Karpas-422 (cell line): ENCODE measurements around the gene MBP. TPM values are rescaled to one million over a fixed set of nuclear protein-coding genes. Genes with fewer than 3 reads are reported as not detected.

Experiments used
- DNase-seq: peaks from one replicate; pipeline ENCODE4 v3.0.0-alpha.2; 2015
- H2AFZ ChIP-seq: fragments of 200-600 bp; sonication (generic); 2 replicates; pipeline ENCODE4 v1.6.1; 2014; ENCODE audit warnings: antibody characterized with exemption, low read length, mixed read lengths
- H3K27ac ChIP-seq: fragments of 200-600 bp; sonication (generic); 2 replicates; pipeline ENCODE4 v1.5.1; 2014; ENCODE audit warnings: mild to moderate bottlenecking, low read length, moderate library complexity
- H3K27me3 ChIP-seq: fragments of 200-600 bp; sonication (generic); 2 replicates; pipeline ENCODE4 v1.6.1; 2014; ENCODE audit warnings: low read length, mixed read lengths
- H3K36me3 ChIP-seq: fragments of 200-600 bp; sonication (generic); 2 replicates; pipeline ENCODE4 v1.6.1; 2014; ENCODE audit warnings: low read length, mixed read lengths; ENCODE audit not compliant: insufficient read depth
- H3K4me1 ChIP-seq: fragments of 200-600 bp; sonication (generic); 2 replicates; pipeline ENCODE4 v1.6.1; 2014; ENCODE audit warnings: mild to moderate bottlenecking, low read length, mixed read lengths
- H3K4me2 ChIP-seq: fragments of 200-600 bp; sonication (generic); 2 replicates; pipeline ENCODE4 v1.6.1; 2014; ENCODE audit warnings: low read length, low read depth, mild to moderate bottlenecking; ENCODE audit not compliant: poor library complexity, severe bottlenecking
- H3K4me3 ChIP-seq: fragments of 200-600 bp; sonication (generic); 2 replicates; pipeline ENCODE4 v1.5.1; 2014; ENCODE audit warnings: mild to moderate bottlenecking, antibody characterized with exemption, low read length, mixed read lengths
- H3K79me2 ChIP-seq: fragments of 200-600 bp; sonication (generic); 2 replicates; pipeline ENCODE4 v1.6.1; 2014; ENCODE audit warnings: mild to moderate bottlenecking, low read length, mixed read lengths
- H3K9ac ChIP-seq: fragments of 200-600 bp; sonication (generic); 2 replicates; pipeline ENCODE4 v1.6.0; 2014; ENCODE audit warnings: low read length
- H3K9me2 ChIP-seq: fragments of 200-600 bp; sonication (generic), shearing (Covaris generic); replicated peaks from 2 replicates; pipeline ENCODE4 v1.6.0; 2014; ENCODE audit warnings: mild to moderate bottlenecking, low read length, moderate library complexity; ENCODE audit not compliant: insufficient read depth
- H3K9me3 ChIP-seq: fragments of 300-700, 200-600 bp; sonication (generic); 2 replicates; pipeline ENCODE4 v1.6.1; 2014; ENCODE audit warnings: low read length, mixed read lengths
- H4K20me1 ChIP-seq: fragments of 200-600 bp; sonication (generic); 2 replicates; pipeline ENCODE4 v1.6.1; 2014; ENCODE audit warnings: mild to moderate bottlenecking, antibody characterized with exemption, low read length, low read depth; ENCODE audit not compliant: insufficient read depth
- total RNA-seq: library from RNA; depleted of rRNA; stranded (reverse); fragments of >200 nt; shearing (Covaris generic); gene quantifications from 2 replicates; pipeline ENCODE4 v1.2.3, GENCODE V29; 2014; ENCODE audit warnings: low replicate concordance

Gene MBP
- total RNA-seq, 1 experiment from 2014 or later = 67.8 TPM

GRCh38 chr18:76982841-76983583, 149.6 kb downstream of the MBP start:
- no peak overlapping the region for H2AFZ ChIP-seq
- no peaks in the 10 kb centered on the region for H4K20me1 ChIP-seq
- H3K27ac ChIP-seq = peak overlapping the region; percentile 99
- H3K4me1 ChIP-seq = peaks cover 88% of the 10 kb centered on the region
- H3K36me3 ChIP-seq = peaks cover 49% of the 10 kb centered on the region
- no peaks in the 10 kb centered on the region for H3K9me3 ChIP-seq
- H3K9ac ChIP-seq = peak overlapping the region; percentile 86
- peaks cover 16% of the 10 kb centered on the region for H3K79me2 ChIP-seq
- no peaks in the 10 kb centered on the region for H3K27me3 ChIP-seq
- H3K4me2 ChIP-seq = peak overlapping the region; percentile 77
- H3K9me2 ChIP-seq = no peaks in the 10 kb centered on the region
- peak; percentile 98 for DNase-seq
- H3K4me3 ChIP-seq = peak overlapping the region; percentile 66

DNA sequence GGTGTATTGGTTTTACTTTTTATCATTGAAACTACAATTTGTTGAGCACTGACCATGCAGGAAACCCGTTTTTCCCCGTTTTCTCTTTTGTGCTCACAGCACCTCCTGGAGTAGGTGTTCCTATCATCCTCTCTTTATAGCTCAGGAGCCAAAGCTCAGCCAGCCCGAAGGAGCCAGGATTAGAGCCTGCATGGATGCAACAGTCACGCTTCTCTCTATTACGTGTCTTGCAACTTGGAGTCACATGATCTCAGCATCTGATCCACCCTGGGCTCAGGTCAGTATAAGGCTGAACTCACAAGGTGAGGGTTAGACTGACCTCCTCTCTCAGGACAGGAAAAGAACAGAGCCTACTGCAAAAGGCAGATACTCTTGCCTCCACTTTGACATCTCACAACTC, 150.5 kb downstream of the MBP start:
- peaks cover 88% of the 10 kb centered on the region for H3K4me1 ChIP-seq
- peak overlapping the region; percentile 66 for H3K4me3 ChIP-seq
- H3K9me2 ChIP-seq = no peaks in the 10 kb centered on the region
- peak overlapping the region; percentile 99 for H3K27ac ChIP-seq
- no peak overlapping the region for H2AFZ ChIP-seq
- DNase-seq = peak; percentile 65
- H3K36me3 ChIP-seq = peaks cover 40% of the 10 kb centered on the region
- peak overlapping the region; percentile 77 for H3K4me2 ChIP-seq
- no peaks in the 10 kb centered on the region for H3K9me3 ChIP-seq
- H4K20me1 ChIP-seq = no peaks in the 10 kb centered on the region
- no peaks in the 10 kb centered on the region for H3K27me3 ChIP-seq
- H3K79me2 ChIP-seq = peaks cover 16% of the 10 kb centered on the region
- peak overlapping the region; percentile 86 for H3K9ac ChIP-seq

DNA sequence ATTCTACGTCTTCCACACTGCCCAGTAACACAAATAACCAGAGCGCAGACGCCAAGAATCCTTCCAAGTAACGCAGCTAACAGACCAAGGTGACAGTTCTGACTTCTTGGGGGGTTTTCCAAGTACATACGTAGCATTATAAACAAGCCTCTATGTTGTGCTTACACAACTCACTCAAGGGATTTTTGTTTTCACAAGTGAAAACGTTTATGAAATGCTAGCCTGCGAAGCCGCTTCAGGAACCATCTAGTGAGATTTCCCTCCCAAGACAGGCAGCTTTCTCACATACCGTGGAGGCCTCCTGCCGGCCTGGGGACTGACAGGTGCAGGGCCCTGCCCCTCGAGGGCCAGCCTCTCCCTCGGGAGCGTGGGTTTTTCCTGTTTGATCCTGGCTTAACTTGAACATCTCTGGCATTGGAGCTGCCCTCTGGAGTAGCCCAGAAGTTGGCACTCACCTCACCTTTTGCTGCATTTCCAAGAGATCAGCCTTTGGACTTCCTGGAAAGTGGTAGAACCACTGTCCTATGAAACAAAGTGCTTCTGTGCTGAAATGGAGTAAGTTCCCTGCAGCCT, 151.1 kb downstream of the MBP start:
- Histone ChIP-seq H3K4me1 (peaks cover 88% of the 10 kb centered on the region), H3K4me2 (peak overlapping the region; percentile 77), H3K36me3 (peaks cover 35% of the 10 kb centered on the region), H3K27me3 (no peaks in the 10 kb centered on the region), H3K9me3 (no peaks in the 10 kb centered on the region), H3K79me2 (peaks cover 16% of the 10 kb centered on the region), H4K20me1 (no peaks in the 10 kb centered on the region), H3K4me3 (peak overlapping the region; percentile 66), H3K9ac (peak overlapping the region; percentile 86), H3K27ac (peak overlapping the region; percentile 99), H2AFZ (no peak overlapping the region), H3K9me2 (no peaks in the 10 kb centered on the region)
- DNase-seq = peak; percentile 78

- DNase-seq = peak; percentile 98
- Histone ChIP-seq H3K36me3 (peaks cover 35% of the 10 kb centered on the region), H3K4me1 (peaks cover 92% of the 10 kb centered on the region), H3K79me2 (peaks cover 16% of the 10 kb centered on the region), H3K27me3 (no peaks in the 10 kb centered on the region), H3K4me2 (peak overlapping the region; percentile 77), H3K27ac (peak overlapping the region; percentile 99), H3K9ac (peak overlapping the region; percentile 86), H3K4me3 (peak overlapping the region; percentile 66), H2AFZ (no peak overlapping the region), H4K20me1 (no peaks in the 10 kb centered on the region), H3K9me2 (no peaks in the 10 kb centered on the region), H3K9me3 (no peaks in the 10 kb centered on the region)
Measured at GRCh38 chr18:76980663-76981395, 151.8 kb downstream of the MBP start.

GRCh38 chr18:76979906-76980305, 152.7 kb downstream of the MBP start:
- Histone ChIP-seq H3K4me3 (peak overlapping the region; percentile 66), H3K36me3 (peaks cover 31% of the 10 kb centered on the region), H3K9me2 (no peaks in the 10 kb centered on the region), H2AFZ (no peak overlapping the region), H4K20me1 (no peaks in the 10 kb centered on the region), H3K27me3 (no peaks in the 10 kb centered on the region), H3K9ac (peak overlapping the region; percentile 86), H3K4me2 (peak overlapping the region; percentile 77), H3K4me1 (peaks cover 96% of the 10 kb centered on the region), H3K27ac (peak overlapping the region; percentile 99), H3K9me3 (no peaks in the 10 kb centered on the region), H3K79me2 (peaks cover 16% of the 10 kb centered on the region)
- DNase-seq = peak; percentile 88

DNA sequence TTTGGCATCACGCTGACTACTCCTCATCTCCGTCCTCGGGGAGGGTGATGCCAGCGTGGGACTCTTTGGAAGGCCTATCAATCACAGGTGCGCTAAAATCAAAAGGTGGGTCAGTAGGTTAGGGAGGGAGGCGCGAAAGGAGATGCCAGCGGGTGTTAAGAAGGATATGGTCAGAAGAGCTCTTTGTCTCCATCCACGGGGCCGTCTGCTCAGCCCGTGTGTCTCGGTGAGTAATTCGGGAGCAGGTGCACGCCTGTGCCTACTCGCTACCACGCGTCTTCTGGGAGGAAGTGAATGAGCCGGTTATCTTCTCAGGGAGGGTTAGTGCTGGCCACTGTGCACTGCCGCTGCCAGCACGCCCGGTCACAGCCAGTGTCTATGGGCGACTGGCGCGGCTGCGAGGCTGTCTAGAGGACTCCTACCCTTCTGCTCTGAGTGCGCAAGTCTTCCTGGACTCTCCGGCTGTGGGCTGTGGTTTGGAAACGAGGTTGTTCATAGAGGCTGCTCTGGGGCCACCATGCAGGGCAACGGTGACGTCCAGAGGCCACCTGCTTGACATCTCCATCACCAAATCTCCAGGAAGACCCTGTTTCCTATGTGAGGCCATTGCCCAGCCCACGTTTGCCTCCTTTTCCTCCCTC, 153.4 kb downstream of the MBP start:
- H3K79me2 ChIP-seq = peaks cover 16% of the 10 kb centered on the region
- H3K9ac ChIP-seq = peak overlapping the region; percentile 86
- H3K4me1 ChIP-seq = peaks cover 99% of the 10 kb centered on the region
- no peaks in the 10 kb centered on the region for H3K9me2 ChIP-seq
- H3K4me3 ChIP-seq = peak overlapping the region; percentile 66
- no peak overlapping the region for H2AFZ ChIP-seq
- no peaks in the 10 kb centered on the region for H4K20me1 ChIP-seq
- H3K9me3 ChIP-seq = no peaks in the 10 kb centered on the region
- H3K27me3 ChIP-seq = no peaks in the 10 kb centered on the region
- DNase-seq = peak; percentile 79
- H3K4me2 ChIP-seq = peak overlapping the region; percentile 77
- peak overlapping the region; percentile 99 for H3K27ac ChIP-seq
- peaks cover 26% of the 10 kb centered on the region for H3K36me3 ChIP-seq

DNA sequence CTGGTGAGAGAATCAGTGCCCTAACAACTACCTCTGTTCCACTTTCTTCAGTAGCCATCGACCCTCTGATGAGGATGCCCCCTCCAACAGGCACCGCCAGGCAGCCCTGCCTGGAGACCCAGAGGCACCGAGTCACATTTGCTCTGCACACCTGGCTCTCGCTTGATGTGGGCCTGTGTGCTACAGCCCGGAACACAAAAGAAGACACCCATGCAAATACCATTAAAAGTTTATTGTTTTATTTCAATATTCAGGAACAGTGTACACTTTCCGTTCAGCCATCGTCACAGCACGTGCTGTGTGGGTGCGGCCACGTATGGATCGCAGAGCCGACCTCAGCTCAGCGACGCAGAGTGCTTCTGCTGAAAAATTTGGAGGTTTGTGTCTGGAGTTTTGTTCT, 154.0 kb downstream of the MBP start:
- Histone ChIP-seq H3K4me2 (peak overlapping the region; percentile 77), H3K9me3 (no peaks in the 10 kb centered on the region), H3K36me3 (peaks cover 19% of the 10 kb centered on the region), H3K9ac (peak overlapping the region; percentile 86), H2AFZ (no peak overlapping the region), H3K4me3 (peak overlapping the region; percentile 66), H4K20me1 (no peaks in the 10 kb centered on the region), H3K27ac (peak overlapping the region; percentile 99), H3K27me3 (no peaks in the 10 kb centered on the region), H3K79me2 (peaks cover 10% of the 10 kb centered on the region), H3K9me2 (no peaks in the 10 kb centered on the region), H3K4me1 (peaks cover 97% of the 10 kb centered on the region)
- DNase-seq = peak; percentile 96
